Measurements from ENCODE around the gene NFKB1.

- TF ChIP-seq, protein P1, sequence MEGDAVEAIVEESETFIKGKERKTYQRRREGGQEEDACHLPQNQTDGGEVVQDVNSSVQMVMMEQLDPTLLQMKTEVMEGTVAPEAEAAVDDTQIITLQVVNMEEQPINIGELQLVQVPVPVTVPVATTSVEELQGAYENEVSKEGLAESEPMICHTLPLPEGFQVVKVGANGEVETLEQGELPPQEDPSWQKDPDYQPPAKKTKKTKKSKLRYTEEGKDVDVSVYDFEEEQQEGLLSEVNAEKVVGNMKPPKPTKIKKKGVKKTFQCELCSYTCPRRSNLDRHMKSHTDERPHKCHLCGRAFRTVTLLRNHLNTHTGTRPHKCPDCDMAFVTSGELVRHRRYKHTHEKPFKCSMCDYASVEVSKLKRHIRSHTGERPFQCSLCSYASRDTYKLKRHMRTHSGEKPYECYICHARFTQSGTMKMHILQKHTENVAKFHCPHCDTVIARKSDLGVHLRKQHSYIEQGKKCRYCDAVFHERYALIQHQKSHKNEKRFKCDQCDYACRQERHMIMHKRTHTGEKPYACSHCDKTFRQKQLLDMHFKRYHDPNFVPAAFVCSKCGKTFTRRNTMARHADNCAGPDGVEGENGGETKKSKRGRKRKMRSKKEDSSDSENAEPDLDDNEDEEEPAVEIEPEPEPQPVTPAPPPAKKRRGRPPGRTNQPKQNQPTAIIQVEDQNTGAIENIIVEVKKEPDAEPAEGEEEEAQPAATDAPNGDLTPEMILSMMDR (IDR thresholded peaks at IDR 0.05), result no peak
- no peak for TF ChIP-seq POLR2A (IDR thresholded peaks at IDR 0.05)
Observed at GRCh38 chr4:102639598-102639997, 138.4 kb downstream of the NFKB1 start.
